HepG2 (cell line): Measurements from ENCODE around the gene GIMAP8. TPM values are rescaled to one million over a fixed set of nuclear protein-coding genes. Genes with fewer than 3 reads are reported as not detected.

Experiments used
- ATAC-seq: fragments of 200-7000 bp; cut with Tn5 transposase; 3 replicates; pipeline ENCODE4 v1.9.1; 2020; ENCODE audit warnings: mild to moderate bottlenecking, moderate library complexity
- BruUV-seq: library from RNA; stranded (reverse); fragments of 400-500 nt; replicated peaks from 2 replicates; lab custom pipeline; 2021; lab: Mats Ljungman, UMichigan
- CTCF ChIA-PET: fragments of 300-600 bp; formaldehyde crosslinking; extraction: SDS; loops from one replicate; lab custom pipeline; 2021; ENCODE audit warnings: low total read pairs, inconsistent platforms, low intra/inter-chr PET ratio; lab: Yijun Ruan, JAX
- POLR2A ChIA-PET: fragments of 350-600 bp; sonication (Branson Sonifier 250); formaldehyde crosslinking; loops from one replicate; lab custom pipeline; 2020; ENCODE audit warnings: antibody characterized with exemption, inconsistent platforms; lab: Yijun Ruan, JAX
- DNase-seq: peaks from one replicate; pipeline ENCODE4 v3.0.0-alpha.2; 2015; ENCODE audit warnings: low spot score
- FAIRE-seq: peaks from 3 replicates; lab custom pipeline; 2011; peaks lifted over from hg19 to GRCh38; lab: Jason Lieb, UNC
- H2AFZ ChIP-seq: one replicate; pipeline ENCODE4 v1.6.1; 2011; ENCODE audit warnings: low read length, inconsistent platforms
- H3K27ac ChIP-seq: fragments of 300-600 bp; 3 replicates; pipeline ENCODE4 v1.8.0; 2011; ENCODE audit warnings: mixed run types, mild to moderate bottlenecking, mixed read lengths, low read length, inconsistent platforms; ENCODE audit not compliant: insufficient read depth; ENCODE audit errors: extremely low read length
- H3K27me3 ChIP-seq, 2 experiments: fragments of 200-600 bp in 1 of 2; 2 replicates in 1 of 2; 3 replicates in 1 of 2; pipeline versions ENCODE4 v1.6.0 to v1.8.0; 2011; ENCODE audit warnings: low read length in 2 of 2, mild to moderate bottlenecking in 2 of 2, moderate library complexity in 2 of 2, inconsistent platforms in 1 of 2; ENCODE audit not compliant: insufficient read depth in 2 of 2, control insufficient read depth in 1 of 2
- H3K36me3 ChIP-seq, 2 experiments: fragments of 200-600 bp in 1 of 2; replicated peaks in 1 of 2; 2 replicates in 1 of 2; 3 replicates in 1 of 2; pipeline versions ENCODE4 v1.5.1 to v1.8.0; 2011; ENCODE audit warnings: low read length in 2 of 2, inconsistent platforms in 1 of 2; ENCODE audit not compliant: insufficient read depth in 2 of 2, control insufficient read depth in 1 of 2
- H3K4me1 ChIP-seq: 2 replicates; pipeline ENCODE4 v1.5.1; 2012; ENCODE audit warnings: low read length, inconsistent platforms; ENCODE audit not compliant: insufficient read depth
- H3K4me2 ChIP-seq: 2 replicates; pipeline ENCODE4 v1.6.0; 2011; ENCODE audit warnings: low read depth, low read length, inconsistent platforms
- H3K4me3 ChIP-seq, 3 experiments: fragments of 200-600 bp in 1 of 3; sonication (generic), shearing (Covaris generic) in 1 of 3; replicated peaks in 1 of 3; 2 replicates each; pipeline ENCODE4 v1.5.1; 2011 to 2016; ENCODE audit warnings: low read length in 3 of 3, inconsistent platforms in 2 of 3, low read depth in 2 of 3, mild to moderate bottlenecking in 2 of 3, control low read depth in 1 of 3, mixed read lengths in 1 of 3; ENCODE audit not compliant: insufficient read depth in 1 of 3
- H3K79me2 ChIP-seq: one replicate; pipeline ENCODE4 v1.6.1; 2011; ENCODE audit warnings: low read length, inconsistent platforms; ENCODE audit not compliant: insufficient read depth
- H3K9ac ChIP-seq: 2 replicates; pipeline ENCODE4 v1.6.0; 2011; ENCODE audit warnings: mild to moderate bottlenecking, low read depth, low read length, inconsistent platforms; ENCODE audit not compliant: insufficient read depth
- H3K9me3 ChIP-seq: 2 replicates; pipeline ENCODE4 v1.5.1; 2012; ENCODE audit warnings: mild to moderate bottlenecking, low read length
- H4K20me1 ChIP-seq: 2 replicates; pipeline ENCODE4 v1.6.0; 2011; ENCODE audit warnings: inconsistent platforms, mild to moderate bottlenecking, low read length, moderate library complexity; ENCODE audit not compliant: insufficient read depth
- DNMT1 ChIP-seq: sonication (generic); formaldehyde crosslinking; IDR thresholded peaks from 2 replicates; pipeline ENCODE4 v1.5.1; 2020; ENCODE audit warnings: mild to moderate bottlenecking, missing genetic modification reagents
- SALL1 ChIP-seq: sonication (generic); formaldehyde crosslinking; IDR thresholded peaks from 2 replicates; pipeline ENCODE4 v1.8.0; 2022; ENCODE audit warnings: mild to moderate bottlenecking, missing genetic modification reagents
- TRIM24 ChIP-seq: sonication (generic); formaldehyde crosslinking; IDR thresholded peaks from 2 replicates; pipeline ENCODE4 v1.8.0; 2022; ENCODE audit warnings: mild to moderate bottlenecking, missing genetic modification reagents
- ZIK1 ChIP-seq: sonication (generic); formaldehyde crosslinking; IDR thresholded peaks from 2 replicates; pipeline ENCODE4 v1.5.0; 2020; ENCODE audit warnings: mild to moderate bottlenecking, low read depth, missing genetic modification reagents, borderline replicate concordance
- ZNF546 ChIP-seq: sonication (generic); formaldehyde crosslinking; conservative IDR thresholded peaks from 2 replicates; pipeline ENCODE4 v1.8.1; 2023; ENCODE audit warnings: mild to moderate bottlenecking, missing genetic modification reagents
- ZNF792 ChIP-seq: IDR thresholded peaks from 2 replicates; pipeline ENCODE4 v1.6.1; 2016
- WGBS: methylation state at CpG from one replicate; pipeline ENCODE4 v1.1.6; 2017; ENCODE audit warnings: low lambda C conversion rate; 5-methylcytosine and 5-hydroxymethylcytosine counted together
- in situ Hi-C: cut with HindIII; loops from 2 replicates; pipeline ENCODE4 v1.10.0; 2017; ENCODE audit warnings: low pct_unique_long_range_greater_than_20kb; ENCODE audit not compliant: extremely low pct_ligation_motif_present
- intact Hi-C: fragments of 100-400 bp; cut with micrococcal nuclease; formaldehyde crosslinking; loops from one replicate; pipeline ENCODE4 v1.10.0; 2022; ENCODE audit not compliant: unreplicated experiment
- polyA plus RNA-seq, 8 experiments: library from polyadenylated mRNA; depleted of rRNA in 3 of 8; stranded (reverse) in 7 of 8; unstranded in 1 of 8; fragments of >200 nt; fragmentation: Illumina TruSeq in 4 of 8; extraction: Trizol in 4 of 8; gene quantifications; 2 replicates each; pipeline versions ENCODE4 v1.2.1 to v1.2.3, GENCODE V29; 2011 to 2016; ENCODE audit warnings: low read depth in 4 of 8, missing spikeins in 1 of 8, mixed read lengths in 1 of 8; ENCODE audit not compliant: insufficient read depth in 1 of 8
- total RNA-seq, 5 experiments: library from RNA; depleted of rRNA; stranded (reverse); fragments of >200 nt; fragmentation: Illumina TruSeq; extraction: Trizol; gene quantifications; 2 replicates each; pipeline ENCODE4 v1.2.3, GENCODE V29; 2016; ENCODE audit warnings: low read depth in 1 of 5
- TF ChIP-seq, protein P1 (sequence below): sonication (generic); formaldehyde crosslinking; IDR thresholded peaks from 2 replicates; pipeline ENCODE4 v1.8.0; 2023; ENCODE audit warnings: mild to moderate bottlenecking, missing genetic modification reagents
- TF ChIP-seq, protein P2 (sequence below): IDR thresholded peaks from 2 replicates; pipeline ENCODE4 v1.6.1; 2018; ENCODE audit warnings: missing genetic modification reagents, mild to moderate bottlenecking, missing compliant biosample characterization
- TF ChIP-seq, protein P3 (sequence below): sonication (generic); formaldehyde crosslinking; IDR thresholded peaks from 2 replicates; pipeline ENCODE4 v1.5.1; 2020; ENCODE audit warnings: mild to moderate bottlenecking, moderate library complexity, missing genetic modification reagents

The GIMAP8 gene
- total and polyA plus RNA-seq, 2 of the 13 experiments (the other 11 are each of a cell fraction or from before 2014, with no cell fraction given): not detected

DNA sequence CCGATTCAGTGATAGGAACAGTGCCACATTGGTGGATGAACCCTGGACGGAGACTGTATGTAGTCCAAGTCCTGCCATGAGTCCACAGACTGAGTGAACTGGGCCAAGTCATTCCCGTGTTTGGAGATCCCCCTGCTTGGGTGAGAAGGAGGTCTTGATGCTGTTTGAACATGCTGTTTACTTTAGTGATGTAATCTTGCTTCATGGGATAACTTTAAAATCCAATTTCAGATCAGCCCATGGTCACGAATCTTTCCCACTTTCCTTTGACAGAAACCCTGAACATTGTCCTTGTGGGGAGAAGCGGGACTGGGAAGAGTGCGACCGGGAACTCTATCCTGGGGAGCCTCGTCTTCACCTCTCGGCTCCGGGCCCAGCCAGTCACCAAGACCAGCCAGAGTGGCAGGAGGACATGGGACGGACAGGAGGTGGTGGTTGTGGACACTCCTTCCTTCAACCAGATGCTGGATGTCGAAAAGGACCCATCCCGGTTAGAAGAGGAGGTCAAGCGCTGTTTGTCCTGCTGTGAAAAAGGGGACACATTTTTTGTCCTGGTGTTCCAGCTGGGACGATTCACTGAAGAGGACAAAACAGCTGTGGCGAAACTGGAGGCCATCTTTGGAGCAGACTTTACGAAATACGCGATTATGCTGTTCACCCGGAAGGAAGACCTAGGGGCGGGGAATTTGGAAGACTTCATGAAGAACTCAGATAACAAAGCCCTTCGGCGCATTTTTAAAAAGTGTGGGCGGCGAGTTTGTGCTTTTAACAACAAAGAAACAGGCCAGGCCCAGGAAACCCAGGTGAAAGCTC, 26.6 kb downstream of the GIMAP8 start:
- Histone ChIP-seq H3K27me3 (peaks cover 3 to 57% of the 10 kb centered on the region in 2 experiments; a peak in 3 of 5 replicates), H3K4me1 (peaks cover 3% of the 10 kb centered on the region), H2AFZ (no peak overlapping the region), H4K20me1 (no peaks in the 10 kb centered on the region), H3K9ac (no peak overlapping the region), H3K79me2 (no peaks in the 10 kb centered on the region)
- BruUV-seq: no TSS peak
- TF ChIP-seq ZIK1: no peak
- no peak for TF ChIP-seq ZNF792 (CRISPR knock-in tag)
- no peak for TF ChIP-seq DNMT1 (CRISPR knock-in tag)
- no peak for TF ChIP-seq SALL1
- TF ChIP-seq, protein P1, sequence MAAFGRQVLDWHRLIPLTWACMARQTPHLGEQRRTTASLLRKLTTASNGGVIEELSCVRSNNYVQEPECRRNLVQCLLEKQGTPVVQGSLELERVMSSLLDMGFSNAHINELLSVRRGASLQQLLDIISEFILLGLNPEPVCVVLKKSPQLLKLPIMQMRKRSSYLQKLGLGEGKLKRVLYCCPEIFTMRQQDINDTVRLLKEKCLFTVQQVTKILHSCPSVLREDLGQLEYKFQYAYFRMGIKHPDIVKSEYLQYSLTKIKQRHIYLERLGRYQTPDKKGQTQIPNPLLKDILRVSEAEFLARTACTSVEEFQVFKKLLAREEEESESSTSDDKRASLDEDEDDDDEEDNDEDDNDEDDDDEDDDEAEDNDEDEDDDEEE (CRISPR knock-in tag): no peak
- TF ChIP-seq, all 625 proteins: peak for 0
- ATAC-seq (no peak), FAIRE-seq (no peak), DNase-seq (no peak)
- intact Hi-C loops: no loop called here
- H3K36me3 ChIP-seq: no peaks in the 10 kb centered on the region
- in situ Hi-C loops: no loop called here
- POLR2A ChIA-PET: no interaction called here
- no peaks in the 10 kb centered on the region for H3K9me3 ChIP-seq
- no peak overlapping the region for H3K27ac ChIP-seq
- WGBS: 47% methylated on average over 23 of the region's 25 CpGs
- H3K4me2 ChIP-seq: no peak overlapping the region
- H3K4me3 ChIP-seq: no peak overlapping the region
- CTCF ChIA-PET: no interaction called here

GRCh38 chr7:150479023-150479716, 28.7 kb downstream of the GIMAP8 start:
- ATAC-seq (no peak), DNase-seq (no peak), FAIRE-seq (no peak)
- no peak overlapping the region for H3K4me3 ChIP-seq
- in situ Hi-C loops (no loop called here), intact Hi-C loops (no loop called here)
- WGBS: 22% methylated on average over 3 of the region's 3 CpGs
- POLR2A ChIA-PET: no interaction called here
- no peaks in the 10 kb centered on the region for H4K20me1 ChIP-seq
- H3K27ac ChIP-seq: no peak overlapping the region
- H3K4me2 ChIP-seq: no peak overlapping the region
- no peaks in the 10 kb centered on the region for H3K36me3 ChIP-seq
- no peaks in the 10 kb centered on the region for H3K79me2 ChIP-seq
- H3K27me3 ChIP-seq: peaks cover 1 to 51% of the 10 kb centered on the region in 2 experiments; a peak in 3 of 5 replicates
- H2AFZ ChIP-seq: no peak overlapping the region
- BruUV-seq: no TSS peak
- no peaks in the 10 kb centered on the region for H3K9me3 ChIP-seq
- H3K4me1 ChIP-seq: no peaks in the 10 kb centered on the region
- CTCF ChIA-PET: no interaction called here
- H3K9ac ChIP-seq: no peak overlapping the region
- TF ChIP-seq TRIM24 (CRISPR knock-in tag) (no peak), ZNF546 (CRISPR knock-in tag) (no peak)
- TF ChIP-seq, protein P2, sequence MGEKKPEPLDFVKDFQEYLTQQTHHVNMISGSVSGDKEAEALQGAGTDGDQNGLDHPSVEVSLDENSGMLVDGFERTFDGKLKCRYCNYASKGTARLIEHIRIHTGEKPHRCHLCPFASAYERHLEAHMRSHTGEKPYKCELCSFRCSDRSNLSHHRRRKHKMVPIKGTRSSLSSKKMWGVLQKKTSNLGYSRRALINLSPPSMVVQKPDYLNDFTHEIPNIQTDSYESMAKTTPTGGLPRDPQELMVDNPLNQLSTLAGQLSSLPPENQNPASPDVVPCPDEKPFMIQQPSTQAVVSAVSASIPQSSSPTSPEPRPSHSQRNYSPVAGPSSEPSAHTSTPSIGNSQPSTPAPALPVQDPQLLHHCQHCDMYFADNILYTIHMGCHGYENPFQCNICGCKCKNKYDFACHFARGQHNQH (CRISPR knock-in tag): no peak
- TF ChIP-seq, protein P3, sequence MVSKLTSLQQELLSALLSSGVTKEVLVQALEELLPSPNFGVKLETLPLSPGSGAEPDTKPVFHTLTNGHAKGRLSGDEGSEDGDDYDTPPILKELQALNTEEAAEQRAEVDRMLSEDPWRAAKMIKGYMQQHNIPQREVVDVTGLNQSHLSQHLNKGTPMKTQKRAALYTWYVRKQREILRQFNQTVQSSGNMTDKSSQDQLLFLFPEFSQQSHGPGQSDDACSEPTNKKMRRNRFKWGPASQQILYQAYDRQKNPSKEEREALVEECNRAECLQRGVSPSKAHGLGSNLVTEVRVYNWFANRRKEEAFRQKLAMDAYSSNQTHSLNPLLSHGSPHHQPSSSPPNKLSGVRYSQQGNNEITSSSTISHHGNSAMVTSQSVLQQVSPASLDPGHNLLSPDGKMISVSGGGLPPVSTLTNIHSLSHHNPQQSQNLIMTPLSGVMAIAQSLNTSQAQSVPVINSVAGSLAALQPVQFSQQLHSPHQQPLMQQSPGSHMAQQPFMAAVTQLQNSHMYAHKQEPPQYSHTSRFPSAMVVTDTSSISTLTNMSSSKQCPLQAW (CRISPR knock-in tag): no peak
